AG04449 (cell line): Measurements from ENCODE around the gene MRPL38.

Experiments used
- CTCF ChIA-PET: fragments of 350-600 bp; formaldehyde crosslinking; extraction: SDS; loops from one replicate; lab custom pipeline; 2021; ENCODE audit warnings: antibody characterized with exemption; lab: Yijun Ruan, JAX
- POLR2A ChIA-PET: fragments of 400-600, 350-600 bp; formaldehyde crosslinking; extraction: SDS; loops from one replicate; lab custom pipeline; 2020; ENCODE audit warnings: antibody characterized with exemption, inconsistent platforms; lab: Yijun Ruan, JAX
- DNase-seq: peaks from one replicate; pipeline ENCODE4 v3.0.0-alpha.2; 2010; ENCODE audit warnings: low read depth, low spot score
- H3K4me3 ChIP-seq: 2 replicates; pipeline ENCODE4 v1.5.1; 2011; ENCODE audit warnings: low read depth, mild to moderate bottlenecking, control low read depth, low read length
- CTCF ChIP-seq: IDR thresholded peaks from one replicate; pipeline ENCODE4 v1.5.1; 2011; ENCODE audit warnings: mild to moderate bottlenecking, moderate library complexity, low read length, control low read depth, inconsistent platforms; ENCODE audit not compliant: insufficient read depth; ENCODE audit errors: missing control alignments

MRPL38 gene

GRCh38 chr17:75898065-75898464 is 6.6 kb downstream of the MRPL38 start:
- ChIA-PET POLR2A (interaction anchor here (2.9 kb wide), 1 partner anchor 15 kb away, joined by 8 read pairs; no protein-coding TSS in a partner anchor), CTCF (interaction anchor here (0.8 to 4.3 kb wide), 7 partner anchors 12 to 133 kb away, joined by 3 to 28 read pairs (median 5); partner anchors contain the start of genes GALK1 and TRIM47)
- no peak for DNase-seq
- TF ChIP-seq CTCF: no peak
- no peak overlapping the region for H3K4me3 ChIP-seq

GRCh38 chr17:75897160-75898019 is 7.3 kb downstream of the MRPL38 start:
- no peak for DNase-seq
- TF ChIP-seq CTCF: no peak
- H3K4me3 ChIP-seq: peak overlapping the region; percentile 84
- ChIA-PET POLR2A (interaction anchor here (0.5 to 2.9 kb wide), 8 partner anchors 10 to 473 kb away, joined by 3 to 8 read pairs (median 5); partner anchors contain the start of gene TRIM47), CTCF (interaction anchor here (0.7 to 4.7 kb wide), 14 partner anchors 7 to 147 kb away, joined by 3 to 32 read pairs (median 8); partner anchors contain the start of genes CDK3, GALK1, MRPL38 and TRIM47)

GRCh38 chr17:75896415-75897159 is 8.1 kb downstream of the MRPL38 start, which contains the start of gene TRIM65:
TRIM65 (minus strand) TSS chr17:75896951; CDS start chr17:75896937, 14 bp downstream.
- ChIA-PET POLR2A (interaction anchor here (0.6 to 2.9 kb wide), 10 partner anchors 9 to 143 kb away, joined by 3 to 8 read pairs (median 4); partner anchors contain the start of genes TRIM47 and WBP2), CTCF (interaction anchor here (0.7 to 4.7 kb wide), 29 partner anchors 8 to 149 kb away, joined by 3 to 32 read pairs (median 5); partner anchors contain the start of genes CDK3, GALK1, MRPL38 and TRIM47)
- peak; percentile 65 for TF ChIP-seq CTCF
- DNase-seq: no peak
- H3K4me3 ChIP-seq: peak within 1 kb of the TSS; percentile 84

- H3K4me3 ChIP-seq: peak overlapping the region; percentile 62
- DNase-seq: no peak
- ChIA-PET CTCF (interaction anchor here (0.6 to 4.7 kb wide), 27 partner anchors 9 to 157 kb away, joined by 3 to 32 read pairs (median 5); partner anchors contain the start of genes GALK1, MRPL38, TRIM47 and UNC13D), POLR2A (interaction anchor here (1.0 to 2.9 kb wide), 4 partner anchors 13 to 115 kb away, joined by 3 to 8 read pairs (median 5); partner anchors contain the start of gene TRIM47)
- peak; percentile 48 for TF ChIP-seq CTCF
Observed at GRCh38 chr17:75895370-75896155, 9.1 kb downstream of the MRPL38 start.

- no peak for TF ChIP-seq CTCF
- DNase-seq: no peak
- H3K4me3 ChIP-seq: no peak overlapping the region
- ChIA-PET POLR2A (interaction anchor here (0.8 kb wide), 1 partner anchor 16 kb away, joined by 3 read pairs; the partner anchor contains the start of gene TRIM47), CTCF (interaction anchor here (0.6 to 6.5 kb wide), 9 partner anchors 10 to 261 kb away, joined by 3 to 32 read pairs (median 4); partner anchors contain the start of genes GALK1, MRPL38, SMIM5 and TRIM47)
Observed at GRCh38 chr17:75894049-75894733, 10.5 kb downstream of the MRPL38 start.
